HG02610 (cell line): Measurements from ENCODE around the gene F8.

Experiments used
- ATAC-seq: cut with Tn5 transposase; IDR thresholded peaks from one replicate; pipeline ENCODE4 v1.9.1; 2021; ENCODE audit warnings: mild to moderate bottlenecking, moderate library complexity; ENCODE audit not compliant: unreplicated experiment

The F8 gene

DNA sequence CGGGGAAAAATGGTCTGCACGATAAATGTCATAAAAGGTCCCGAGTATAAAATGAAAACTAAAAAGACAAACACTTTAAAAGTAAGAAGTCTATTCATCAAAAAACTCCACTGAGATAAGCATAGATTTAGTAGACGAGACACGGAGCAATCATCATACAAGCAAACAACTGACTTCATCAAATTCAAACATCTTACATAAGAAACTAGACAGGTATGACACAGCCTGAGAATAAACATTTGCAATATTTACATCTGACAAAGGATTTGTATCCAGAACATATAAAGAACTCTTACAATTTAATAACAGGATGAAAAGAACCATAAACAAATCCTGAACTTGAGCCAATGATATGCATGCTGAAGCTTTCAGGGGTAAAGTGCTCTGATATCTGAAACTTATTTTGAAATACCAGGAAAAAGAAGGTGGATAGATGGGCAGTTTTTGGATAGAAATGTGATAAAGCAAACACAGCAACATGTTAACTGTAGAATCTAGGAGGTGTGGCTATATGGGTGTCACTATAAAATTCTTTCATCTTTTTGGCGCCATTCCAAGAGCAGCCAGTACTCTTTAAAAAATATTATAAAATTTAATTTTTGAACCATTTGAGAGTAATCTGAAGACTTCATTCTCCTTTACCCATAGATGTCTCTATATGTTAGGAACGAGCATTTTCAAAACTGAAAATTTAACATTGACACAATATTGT lies 229.3 kb downstream of the F8 start:
- no peak for ATAC-seq

DNA sequence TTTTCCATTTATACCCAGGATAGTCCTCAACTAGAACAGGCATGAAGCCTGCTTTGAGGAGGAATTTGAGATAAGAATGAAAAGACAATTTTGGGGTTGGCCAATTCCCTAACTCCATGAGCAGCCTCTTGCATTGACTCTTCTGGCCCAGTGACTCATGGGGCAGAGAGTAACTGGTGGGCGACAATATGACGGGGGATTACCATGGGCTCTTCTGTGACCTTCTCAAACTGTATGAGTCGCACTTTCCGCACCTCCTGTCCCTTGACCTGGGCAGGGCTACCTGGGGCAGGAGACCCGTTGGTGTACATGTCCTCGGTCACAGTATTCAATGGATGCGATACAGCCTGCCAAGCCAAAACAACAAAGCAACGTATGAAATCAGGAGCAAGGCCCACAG lies 230.6 kb downstream of the F8 start:
- ATAC-seq = no peak

DNA sequence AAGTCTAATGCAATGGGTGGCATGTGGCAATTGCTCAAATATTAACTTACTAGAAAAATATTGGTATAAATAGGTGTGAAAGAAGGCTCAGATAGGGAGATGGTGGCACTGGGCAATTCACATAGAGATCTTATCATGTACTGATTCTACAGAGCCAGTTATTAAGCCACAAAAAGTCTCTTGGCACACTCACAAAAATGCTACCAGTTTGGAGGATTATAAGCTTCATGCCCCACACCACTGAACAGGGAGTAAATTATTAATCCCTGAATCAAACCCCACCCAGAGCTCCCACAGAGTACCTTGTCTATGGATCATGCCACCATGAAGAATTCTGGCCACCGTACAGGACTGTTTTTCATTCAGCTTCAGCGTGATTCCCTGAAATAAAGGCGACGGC lies 231.1 kb downstream of the F8 start:
- ATAC-seq = no peak
